Activated CD4-positive, alpha-beta T cell treated with anti-CD3 and anti-CD28 coated beads, Interleukin-2, amount 10 ng/mL, durations not matched to agents 7 days and 5 days (primary cell): ENCODE results near the gene ODAD2. TPM values are rescaled to one million over a fixed set of nuclear protein-coding genes. Genes with fewer than 3 reads are reported as not detected.

Experiments used
- CTCF ChIA-PET: fragments of 350-600 bp; sonication (Branson Sonifier 250); formaldehyde crosslinking; loops from one replicate; lab custom pipeline; 2021; ENCODE audit warnings: antibody characterized with exemption; lab: Charles Lee
- POLR2A ChIA-PET: fragments of 350-600 bp; sonication (Branson Sonifier 250); formaldehyde crosslinking; loops from one replicate; lab custom pipeline; 2021; ENCODE audit warnings: antibody characterized with exemption; lab: Charles Lee
- DNase-seq: peaks from one replicate; pipeline ENCODE4 v3.0.0-alpha.2; 2020
- H3K27ac Mint-ChIP-seq: one replicate; pipeline ENCODE4 v1.8.0; 2021; ENCODE audit warnings: mild to moderate bottlenecking, moderate library complexity, mixed read lengths
- H3K27me3 Mint-ChIP-seq: one replicate; pipeline ENCODE4 v1.8.0; 2021; ENCODE audit warnings: mixed read lengths
- H3K36me3 Mint-ChIP-seq: one replicate; pipeline ENCODE4 v1.8.0; 2021; ENCODE audit warnings: low read depth, mixed read lengths
- H3K4me1 Mint-ChIP-seq: one replicate; pipeline ENCODE4 v1.8.0; 2021; ENCODE audit warnings: mixed read lengths
- H3K4me3 Mint-ChIP-seq: one replicate; pipeline ENCODE4 v1.8.0; 2021; ENCODE audit warnings: mild to moderate bottlenecking, moderate library complexity, mixed read lengths
- H3K9me3 Mint-ChIP-seq: one replicate; pipeline ENCODE4 v1.8.0; 2021; ENCODE audit warnings: mixed read lengths
- total RNA-seq, 2 experiments: library from RNA; stranded (reverse); gene quantifications; one replicate each; pipeline ENCODE4 v1.2.3, GENCODE V29; 2021

The ODAD2 gene
- not detected for total RNA-seq

GRCh38 chr10:27998954-27999275 is at the start of gene ODAD2:
Gene ODAD2 (minus strand): TSS chr10:27999079. CDS start chr10:27995142, 3,937 bp downstream.
- DNase-seq = no peak

GRCh38 chr10:28047061-28047460 is 48.2 kb upstream of the ODAD2 start:
- Mint-ChIP-seq H3K9me3 (no peaks in the 10 kb centered on the region), H3K4me1 (no peaks in the 10 kb centered on the region), H3K27me3 (no peaks in the 10 kb centered on the region), H3K27ac (no peak overlapping the region), H3K4me3 (no peak overlapping the region), H3K36me3 (no peaks in the 10 kb centered on the region)
- POLR2A ChIA-PET = no interaction called here
- DNase-seq = no peak
- CTCF ChIA-PET = no interaction called here

More at GRCh38 chr10:27998954-27999275, at the start of gene ODAD2:
- H3K4me3 Mint-ChIP-seq = peak within 1 kb of the TSS; percentile 70
- no peaks in the 10 kb centered on the region for H3K9me3 Mint-ChIP-seq
- ChIA-PET CTCF (no interaction called here), POLR2A (no interaction called here)
- H3K4me1 Mint-ChIP-seq = peaks cover 12% of the 10 kb centered on the region
- peaks cover 54% of the 10 kb centered on the region for H3K27me3 Mint-ChIP-seq
- H3K27ac Mint-ChIP-seq = no peak within 1 kb of the TSS
- peaks cover 1% of the 10 kb centered on the region for H3K36me3 Mint-ChIP-seq

- Mint-ChIP-seq H3K27me3 (no peaks in the 10 kb centered on the region), H3K4me1 (no peaks in the 10 kb centered on the region), H3K4me3 (no peak overlapping the region), H3K36me3 (no peaks in the 10 kb centered on the region), H3K9me3 (no peaks in the 10 kb centered on the region), H3K27ac (no peak overlapping the region)
- ChIA-PET POLR2A (no interaction called here), CTCF (no interaction called here)
- no peak for DNase-seq
These were observed 47.7 kb upstream of the ODAD2 start for GRCh38 chr10:28046579-28046978.

- no peak for DNase-seq
- H3K27ac Mint-ChIP-seq = no peak overlapping the region
- H3K4me3 Mint-ChIP-seq = no peak overlapping the region
- H3K9me3 Mint-ChIP-seq = no peaks in the 10 kb centered on the region
- CTCF ChIA-PET = no interaction called here
- POLR2A ChIA-PET = no interaction called here
- H3K36me3 Mint-ChIP-seq = no peaks in the 10 kb centered on the region
- no peaks in the 10 kb centered on the region for H3K27me3 Mint-ChIP-seq
- H3K4me1 Mint-ChIP-seq = no peaks in the 10 kb centered on the region
These were observed 45.1 kb upstream of the ODAD2 start for GRCh38 chr10:28043941-28044340.

- DNase-seq = no peak
- Mint-ChIP-seq H3K4me3 (no peak overlapping the region), H3K27me3 (peaks cover 26% of the 10 kb centered on the region), H3K27ac (no peak overlapping the region), H3K36me3 (no peaks in the 10 kb centered on the region), H3K4me1 (no peaks in the 10 kb centered on the region), H3K9me3 (no peaks in the 10 kb centered on the region)
- CTCF ChIA-PET = interaction anchor here (1.0 kb wide), 1 partner anchor 11 kb away, joined by 3 read pairs; no protein-coding TSS in a partner anchor
- POLR2A ChIA-PET = interaction anchor here (0.5 kb wide), 1 partner anchor 142 kb away, joined by 8 read pairs; no protein-coding TSS in a partner anchor
These were observed 37.7 kb upstream of the ODAD2 start for GRCh38 chr10:28036587-28036986.

GRCh38 chr10:28020993-28021982 is 22.4 kb upstream of the ODAD2 start:
- Mint-ChIP-seq H3K27ac (no peak overlapping the region), H3K36me3 (no peaks in the 10 kb centered on the region), H3K4me1 (no peaks in the 10 kb centered on the region), H3K4me3 (no peak overlapping the region), H3K27me3 (peaks cover 31% of the 10 kb centered on the region), H3K9me3 (no peaks in the 10 kb centered on the region)
- DNase-seq = no peak
- ChIA-PET POLR2A (no interaction called here), CTCF (no interaction called here)

GRCh38 chr10:28020080-28020860 is 21.4 kb upstream of the ODAD2 start:
- Mint-ChIP-seq H3K27me3 (peaks cover 27% of the 10 kb centered on the region), H3K27ac (no peak overlapping the region), H3K9me3 (no peaks in the 10 kb centered on the region), H3K36me3 (no peaks in the 10 kb centered on the region), H3K4me1 (no peaks in the 10 kb centered on the region), H3K4me3 (no peak overlapping the region)
- DNase-seq = no peak
- ChIA-PET POLR2A (no interaction called here), CTCF (no interaction called here)

- no peak for DNase-seq
- no peak overlapping the region for H3K4me3 Mint-ChIP-seq
- POLR2A ChIA-PET = no interaction called here
These were observed 15.8 kb upstream of the ODAD2 start for GRCh38 chr10:28014651-28015050.

GRCh38 chr10:28012990-28013515 is 14.2 kb upstream of the ODAD2 start:
- H3K4me1 Mint-ChIP-seq = peaks cover 8% of the 10 kb centered on the region
- no peak overlapping the region for H3K27ac Mint-ChIP-seq
- no peaks in the 10 kb centered on the region for H3K36me3 Mint-ChIP-seq
- ChIA-PET POLR2A (no interaction called here), CTCF (no interaction called here)
- H3K9me3 Mint-ChIP-seq = no peaks in the 10 kb centered on the region
- no peak for DNase-seq
- peaks cover 44% of the 10 kb centered on the region for H3K27me3 Mint-ChIP-seq
- no peak overlapping the region for H3K4me3 Mint-ChIP-seq

More at GRCh38 chr10:28014651-28015050, 15.8 kb upstream of the ODAD2 start:
- CTCF ChIA-PET = interaction anchor here (1.1 kb wide), 1 partner anchor 9 kb away, joined by 3 read pairs; no protein-coding TSS in a partner anchor
- peaks cover 8% of the 10 kb centered on the region for H3K4me1 Mint-ChIP-seq
- H3K27me3 Mint-ChIP-seq = peaks cover 37% of the 10 kb centered on the region
- no peaks in the 10 kb centered on the region for H3K9me3 Mint-ChIP-seq
- H3K36me3 Mint-ChIP-seq = no peaks in the 10 kb centered on the region
- H3K27ac Mint-ChIP-seq = no peak overlapping the region

GRCh38 chr10:28010821-28011220 is 11.9 kb upstream of the ODAD2 start:
- H3K9me3 Mint-ChIP-seq = no peaks in the 10 kb centered on the region
- H3K36me3 Mint-ChIP-seq = no peaks in the 10 kb centered on the region
- no peak for DNase-seq
- ChIA-PET CTCF (no interaction called here), POLR2A (no interaction called here)
- H3K4me1 Mint-ChIP-seq = peaks cover 8% of the 10 kb centered on the region
- no peak overlapping the region for H3K4me3 Mint-ChIP-seq
- H3K27me3 Mint-ChIP-seq = peaks cover 44% of the 10 kb centered on the region
- H3K27ac Mint-ChIP-seq = no peak overlapping the region

- H3K4me3 Mint-ChIP-seq = no peak overlapping the region
- H3K27me3 Mint-ChIP-seq = peaks cover 46% of the 10 kb centered on the region
- DNase-seq = no peak
- POLR2A ChIA-PET = interaction anchor here (0.6 kb wide), 1 partner anchor 225 kb away, joined by 3 read pairs; no protein-coding TSS in a partner anchor
- H3K4me1 Mint-ChIP-seq = no peaks in the 10 kb centered on the region
- no peaks in the 10 kb centered on the region for H3K9me3 Mint-ChIP-seq
- H3K27ac Mint-ChIP-seq = no peak overlapping the region
- CTCF ChIA-PET = no interaction called here
- H3K36me3 Mint-ChIP-seq = no peaks in the 10 kb centered on the region
These were observed 9.2 kb upstream of the ODAD2 start for GRCh38 chr10:28008054-28008453.

GRCh38 chr10:28001353-28001752 is 2.5 kb upstream of the ODAD2 start:
- Mint-ChIP-seq H3K27ac (no peak overlapping the region), H3K4me1 (peaks cover 12% of the 10 kb centered on the region), H3K9me3 (no peaks in the 10 kb centered on the region), H3K4me3 (no peak overlapping the region), H3K27me3 (peaks cover 53% of the 10 kb centered on the region), H3K36me3 (peaks cover 1% of the 10 kb centered on the region)
- DNase-seq = no peak
- POLR2A ChIA-PET = no interaction called here
- CTCF ChIA-PET = no interaction called here
